ENCODE measurements around the gene LIMCH1.

DNA sequence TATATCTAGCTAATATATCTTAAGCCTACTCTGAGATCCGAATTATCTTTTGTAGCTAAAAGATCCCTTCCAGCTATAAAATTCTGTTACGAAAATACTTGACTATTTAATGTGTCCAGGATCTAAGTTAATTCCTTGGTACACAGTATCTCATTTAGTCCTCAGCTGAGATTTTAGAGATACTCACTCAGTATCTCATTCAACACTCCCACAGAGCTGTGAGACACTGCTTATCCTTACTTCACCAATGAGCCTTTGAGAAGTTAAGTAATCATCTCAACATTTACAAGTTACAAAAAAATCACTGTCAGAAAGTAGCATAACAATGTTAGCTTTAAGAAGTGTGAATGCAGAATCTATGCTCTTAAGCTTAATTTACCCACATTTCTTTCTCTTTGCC lies 76.6 kb downstream of the LIMCH1 start:
- no peak for TF ChIP-seq POLR2AphosphoS5 (IDR thresholded peaks at IDR 0.05; ENCODE audit: low read depth, low read length)
- TF ChIP-seq FOXP2 (optimal IDR thresholded peaks at IDR 0.05; ENCODE audit: borderline replicate concordance, extremely low read depth, extremely low read length, insufficient read depth) = no peak
- TF ChIP-seq TAF1 (IDR thresholded peaks at IDR 0.05; ENCODE audit: borderline replicate concordance, insufficient read depth, low read length) = no peak
- TF ChIP-seq SIN3A (IDR thresholded peaks at IDR 0.05; ENCODE audit: borderline replicate concordance, insufficient read depth, low read length) = no peak

Data from PFSK-1 (cell line).